HG02884 (cell line): ENCODE measurements around the gene ARSK.

ENCODE experiments used
- ATAC-seq: cut with Tn5 transposase; IDR thresholded peaks from one replicate; pipeline ENCODE4 v1.9.1; 2021; ENCODE audit warnings: mild to moderate bottlenecking, moderate library complexity; ENCODE audit not compliant: unreplicated experiment

The ARSK gene

DNA sequence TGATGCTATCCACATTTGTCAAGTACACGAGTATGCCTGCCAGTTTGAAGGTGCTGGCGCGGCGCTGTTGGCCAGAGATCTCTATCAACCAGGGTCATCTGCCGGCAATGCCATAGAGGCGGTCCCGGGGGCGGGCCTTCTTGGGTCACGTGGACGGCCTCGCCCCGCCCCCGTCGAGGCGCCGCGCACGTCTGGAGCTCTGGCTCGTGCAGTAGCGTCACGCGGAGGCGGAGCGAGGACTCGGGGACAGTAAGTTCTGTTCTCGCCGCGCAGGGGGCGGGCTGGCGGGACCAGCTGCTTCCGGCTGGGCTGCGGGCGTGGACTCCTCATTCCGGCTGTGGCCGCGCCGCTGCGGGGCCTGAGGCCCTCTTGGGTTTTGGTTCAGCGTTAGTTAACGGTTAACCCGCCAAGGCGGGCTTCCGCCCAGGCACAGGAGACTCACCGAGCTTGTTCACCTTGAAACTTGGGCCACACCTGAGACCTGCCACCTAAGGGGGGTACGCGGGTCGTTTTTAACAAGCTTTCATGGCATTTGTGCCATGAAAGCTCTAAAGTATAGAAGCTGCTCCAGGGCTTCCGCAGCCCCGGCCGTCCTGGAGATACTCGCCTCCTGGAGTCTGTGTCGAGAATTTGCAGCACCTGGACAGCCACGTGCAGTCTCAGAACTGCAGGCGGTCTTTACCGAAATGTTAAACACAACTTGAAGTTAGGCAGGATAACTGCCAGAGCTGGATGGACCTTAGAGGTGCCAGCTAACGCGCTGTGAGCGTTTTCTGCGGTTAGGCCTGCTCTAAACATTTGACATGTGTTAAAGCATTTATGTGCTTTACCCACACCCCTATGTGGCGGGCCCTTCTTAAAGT is 91.9 kb downstream of the ARSK start, which contains the start of gene RFESD:
RFESD (plus strand) TSS at position 209 of the 863 bp plus-strand sequence. CDS start 5,495 bp downstream, outside the sequence.
- peak; percentile 94 for ATAC-seq

DNA sequence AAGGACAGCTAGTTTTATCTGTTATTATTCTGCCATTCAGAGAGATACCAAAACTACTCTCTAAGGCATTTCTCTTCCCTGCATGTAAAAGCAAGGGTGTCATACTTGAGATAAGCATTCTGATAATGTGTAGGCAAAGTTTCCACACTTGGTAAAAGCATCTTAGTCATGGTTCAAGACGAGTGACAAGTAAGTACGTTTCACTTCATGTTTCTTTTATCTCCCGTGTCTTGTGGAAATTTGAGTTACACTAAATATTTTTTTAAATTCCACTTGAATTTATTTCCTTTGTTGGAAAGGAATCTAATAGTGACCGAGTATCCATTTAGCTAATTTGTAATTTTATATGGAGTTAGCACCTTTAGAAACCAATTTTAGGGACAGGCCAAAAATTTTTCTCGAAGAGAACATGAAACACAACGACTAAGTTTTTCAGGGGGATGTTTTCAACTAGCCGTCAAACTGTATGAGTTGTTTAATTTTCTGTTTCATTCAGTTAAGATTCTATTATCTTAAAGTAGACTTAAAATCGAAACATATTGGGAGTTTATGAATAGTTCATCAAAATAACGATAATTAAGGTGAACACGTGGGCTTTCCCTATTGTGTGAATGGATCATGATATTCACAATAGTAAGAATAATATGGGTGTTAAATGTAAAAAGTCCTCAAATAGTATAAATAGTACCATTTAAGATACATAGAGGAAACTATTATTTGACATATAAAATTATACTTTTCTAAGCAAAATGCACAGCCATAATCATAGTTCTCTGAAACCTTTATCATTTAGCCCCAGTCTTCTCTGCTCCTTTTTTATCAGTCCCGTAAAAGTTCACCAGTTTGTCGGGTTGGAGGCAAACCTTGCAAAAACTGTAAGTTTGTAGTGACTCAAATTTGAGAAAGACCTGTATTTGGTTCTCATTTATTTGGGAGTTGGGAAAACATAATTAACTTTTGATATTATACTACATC is 93.3 kb downstream of the ARSK start:
- no peak for ATAC-seq

DNA sequence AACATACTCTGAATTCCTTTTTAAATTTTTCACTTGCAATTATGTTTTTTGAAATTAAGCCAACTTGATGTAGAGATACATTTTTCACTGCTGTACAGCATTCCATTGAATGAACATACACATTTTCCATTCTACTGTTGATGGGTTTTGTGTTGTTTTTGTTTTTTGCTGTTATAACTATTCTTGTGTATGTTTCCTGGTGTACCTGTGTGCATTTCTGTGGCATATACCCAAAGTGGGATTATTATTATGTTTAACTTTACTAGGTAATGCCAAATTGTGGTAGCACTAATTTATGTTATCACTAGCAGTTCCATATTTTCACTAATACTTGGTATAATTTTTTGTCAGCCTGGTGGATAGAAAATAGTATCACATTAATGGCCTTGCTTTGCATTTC is 94.4 kb downstream of the ARSK start:
- no peak for ATAC-seq

DNA sequence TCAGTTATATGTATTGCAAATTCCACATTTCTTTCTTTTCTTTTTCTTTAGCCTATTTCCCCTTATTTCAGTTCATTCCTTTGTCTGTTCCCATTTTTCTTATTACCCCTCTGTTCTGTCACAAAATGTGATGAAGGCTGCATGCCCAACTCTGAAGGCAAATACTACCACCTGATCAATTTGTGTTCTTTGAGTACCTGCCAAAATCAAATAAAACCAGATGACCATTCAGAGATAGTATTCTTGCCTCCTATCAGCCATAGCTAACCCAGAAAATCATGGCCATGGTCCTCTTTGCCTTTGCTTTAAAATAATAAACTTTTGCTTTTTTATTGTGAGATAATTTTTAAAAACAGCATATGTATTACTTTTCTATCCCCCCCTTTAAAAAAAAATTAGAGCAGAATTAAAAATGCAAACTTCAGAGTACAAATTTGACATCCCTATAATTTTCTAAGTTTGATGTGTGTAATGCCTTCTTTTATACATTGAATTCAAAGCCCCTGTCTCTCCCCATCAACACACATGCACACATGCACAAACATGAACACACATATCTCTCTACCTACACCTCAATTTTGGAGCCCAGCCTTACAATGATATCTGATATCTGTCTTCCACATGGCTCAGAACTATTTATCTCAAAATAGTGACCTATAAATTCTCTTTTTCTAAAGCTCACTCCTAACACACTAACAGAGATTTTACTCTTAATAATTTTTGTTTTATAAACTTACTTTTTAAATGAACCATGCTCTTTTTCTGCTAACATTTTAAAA is 95.1 kb downstream of the ARSK start:
- ATAC-seq: no peak

DNA sequence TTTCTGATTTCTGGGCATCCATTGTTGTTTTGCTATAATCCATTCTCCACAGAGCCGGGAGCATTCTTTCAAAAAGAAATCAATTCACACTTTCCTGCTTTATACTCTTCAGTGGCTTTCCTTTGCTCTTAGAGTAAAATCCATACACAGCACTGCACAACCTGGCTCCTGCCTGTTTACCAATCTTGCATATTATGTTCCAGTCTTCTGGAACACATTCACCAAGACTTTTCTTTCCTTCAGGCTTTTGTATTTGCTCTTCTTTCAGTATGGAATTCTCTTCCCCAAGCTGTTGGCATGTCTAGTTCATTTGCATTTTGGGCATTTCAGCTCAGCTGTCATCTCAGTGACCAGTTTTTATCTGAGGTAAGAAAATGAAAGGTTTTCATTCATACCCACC is 97.9 kb downstream of the ARSK start:
- ATAC-seq: no peak

DNA sequence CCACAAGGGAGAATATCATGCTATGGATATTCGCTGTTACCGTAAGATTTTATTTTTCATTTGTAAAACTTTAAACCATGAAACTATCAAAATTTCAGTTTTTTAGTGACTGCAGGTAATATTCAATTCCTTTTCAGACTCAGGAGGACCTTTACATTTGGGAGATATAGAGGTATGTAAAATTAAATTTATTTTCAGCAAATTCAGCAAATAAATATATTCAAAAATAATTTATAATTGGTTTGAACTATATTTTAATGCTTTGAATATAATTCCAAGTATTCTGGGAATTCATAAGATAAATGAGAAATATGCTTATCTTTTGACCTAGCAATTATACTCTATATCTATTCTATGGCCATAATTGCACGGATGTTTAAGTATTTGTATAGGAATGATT is 99.3 kb downstream of the ARSK start:
- no peak for ATAC-seq
